Immature natural killer cell (primary cell): Measurements from ENCODE around the gene UBASH3B. TPM values are rescaled to one million over a fixed set of nuclear protein-coding genes. Genes with fewer than 3 reads are reported as not detected.
"Not testable (repeated sequence)": the region's sequence is repeated elsewhere in the genome, so short reads cannot be mapped to it uniquely, and the experiment has no call there.

Experiments used
- DNase-seq, 3 donors: peaks; one replicate each; pipeline ENCODE4 v3.0.0; 2022; ENCODE audit warnings: mixed read lengths in 1 of 3
- H3K27ac Mint-ChIP-seq, 6 donors: one replicate each; pipeline ENCODE4 v1.8.0; 2020; ENCODE audit warnings: mixed read lengths in 6 of 6, mild to moderate bottlenecking in 5 of 6, inconsistent platforms in 4 of 6, moderate library complexity in 3 of 6
- H3K27me3 Mint-ChIP-seq, 3 donors: one replicate each; pipeline ENCODE4 v1.8.0; 2020 to 2021; ENCODE audit warnings: low read depth in 3 of 3, mild to moderate bottlenecking in 3 of 3, mixed read lengths in 3 of 3, moderate library complexity in 3 of 3, inconsistent platforms in 1 of 3
- H3K36me3 Mint-ChIP-seq, 3 donors: one replicate each; pipeline ENCODE4 v1.8.0; 2020; ENCODE audit warnings: mixed read lengths in 3 of 3, inconsistent platforms in 2 of 3, mild to moderate bottlenecking in 2 of 3
- H3K4me1 Mint-ChIP-seq, 2 donors: one replicate each; pipeline ENCODE4 v1.8.0; 2020; ENCODE audit warnings: inconsistent platforms in 2 of 2, mild to moderate bottlenecking in 2 of 2, mixed read lengths in 2 of 2, moderate library complexity in 1 of 2
- H3K4me3 Mint-ChIP-seq, 5 donors: one replicate each; pipeline ENCODE4 v1.8.0; 2020; ENCODE audit warnings: mild to moderate bottlenecking in 5 of 5, mixed read lengths in 5 of 5, inconsistent platforms in 3 of 5, moderate library complexity in 3 of 5
- H3K9me3 Mint-ChIP-seq, 6 donors: one replicate each; pipeline ENCODE4 v1.8.0; 2020; ENCODE audit warnings: mild to moderate bottlenecking in 6 of 6, mixed read lengths in 6 of 6, inconsistent platforms in 4 of 6, moderate library complexity in 3 of 6
- polyA plus RNA-seq, 3 donors: library from polyadenylated mRNA; unstranded; fragments of 300-500 nt; fragmentation: Illumina TruSeq; gene quantifications; one replicate each; pipeline ENCODE4 v1.2.3, GENCODE V29; 2021

Gene UBASH3B
- polyA plus RNA-seq, 3 donors from 2014 or later = 7.5 to 17.5 (median 9.6) TPM

DNA sequence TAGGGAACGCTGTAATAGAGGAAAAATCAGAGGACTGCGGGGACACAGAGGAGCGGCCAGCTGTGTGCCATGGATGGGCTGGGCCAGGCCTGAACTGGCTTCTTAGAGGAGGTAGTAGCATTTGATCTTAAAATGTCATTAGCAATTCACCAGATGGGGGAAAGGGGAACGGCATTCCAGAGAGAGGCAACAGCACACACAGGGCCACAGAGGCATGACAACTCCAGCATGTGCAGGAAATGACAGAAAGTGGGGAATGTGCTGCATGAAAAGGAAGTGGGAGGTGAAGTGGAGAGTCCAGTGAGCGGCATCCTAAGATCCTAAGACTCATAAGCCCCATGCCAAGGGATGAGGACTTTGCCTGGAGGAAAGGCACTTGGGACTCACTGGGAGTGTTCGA, 69.0 kb downstream of the UBASH3B start:
- Mint-ChIP-seq H3K4me1 (peaks cover 68 to 84% of the 10 kb centered on the region in 2 donors), H3K36me3 (peaks cover 0 to 5% (median 0%) of the 10 kb centered on the region in 3 donors), H3K9me3 (no peaks in the 10 kb centered on the region), H3K27me3 (peaks cover 2 to 8% (median 3%) of the 10 kb centered on the region in 3 donors), H3K27ac (peak overlapping the region in 3 of 6 donors; percentile 13 to 41 (median 33)), H3K4me3 (peak overlapping the region in 3 of 5 donors; percentile 34 to 75 (median 35))
- DNase-seq = no peak

DNA sequence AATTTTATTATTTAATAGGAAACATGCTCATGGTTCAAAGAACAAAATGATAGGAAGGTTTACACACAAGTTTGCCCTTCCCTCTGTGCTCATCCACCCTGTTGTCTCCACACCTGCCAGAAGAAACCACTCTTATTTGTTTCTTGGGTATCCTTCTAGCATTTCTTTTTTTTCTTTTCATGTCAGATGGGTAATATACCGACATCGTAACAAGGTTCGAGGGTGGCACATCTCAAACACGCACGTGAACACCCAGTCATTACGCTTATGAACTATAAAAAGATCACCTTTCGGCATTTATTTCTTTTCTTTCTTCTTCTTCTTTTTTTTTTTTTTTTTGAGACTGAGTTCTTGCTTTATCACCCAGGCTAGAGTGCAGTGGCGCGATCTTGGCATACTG, 70.5 kb downstream of the UBASH3B start:
- Mint-ChIP-seq H3K4me3 (peak overlapping the region; percentile 81 to 90 (median 86)), H3K36me3 (peaks cover 0 to 4% (median 3%) of the 10 kb centered on the region in 3 donors), H3K9me3 (no peaks in the 10 kb centered on the region), H3K27me3 (peaks cover 0 to 5% (median 3%) of the 10 kb centered on the region in 3 donors), H3K4me1 (peaks cover 60 to 71% of the 10 kb centered on the region in 2 donors), H3K27ac (peak overlapping the region in 1 of 6 donors; percentile 73)
- DNase-seq = no peak

DNA sequence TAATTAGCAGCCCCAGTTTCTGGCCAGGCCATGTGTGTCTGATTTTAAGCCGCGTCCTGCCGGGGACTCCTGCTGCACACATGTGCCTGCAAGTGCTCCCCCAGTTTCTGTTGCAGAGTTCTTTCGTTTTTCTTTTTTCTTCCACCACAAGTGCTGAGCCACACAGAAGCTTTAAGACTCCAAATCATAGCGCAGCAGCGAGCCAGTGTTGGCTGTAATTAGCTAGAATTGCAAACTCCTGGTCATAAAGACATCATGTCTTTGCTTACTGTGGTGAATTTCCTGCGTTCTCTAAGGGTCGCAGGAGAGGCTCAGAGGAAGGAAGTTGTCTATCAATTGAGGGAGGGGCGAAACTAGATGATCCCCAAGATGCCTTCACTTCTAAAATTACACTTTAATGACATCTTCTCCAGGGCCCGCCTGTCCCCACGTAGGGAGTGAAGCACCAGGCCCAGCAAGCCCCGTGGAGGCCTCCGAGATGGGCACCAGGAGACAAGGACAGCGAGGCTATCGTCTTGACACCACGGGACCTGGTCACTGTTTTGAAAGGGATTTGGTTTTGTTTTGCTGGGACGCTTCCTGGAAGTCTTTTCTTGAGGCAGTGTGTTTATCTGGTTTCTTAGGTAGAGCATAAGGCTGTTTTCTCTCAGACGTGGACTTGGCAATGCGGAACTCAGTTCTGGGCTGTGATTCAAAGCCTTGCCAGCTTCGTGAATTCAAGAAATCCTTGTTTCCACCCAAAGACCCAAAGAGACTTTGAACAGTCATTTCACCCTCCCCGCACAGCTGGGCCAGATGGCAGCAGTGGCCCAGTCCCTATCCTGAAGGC, 71.8 kb downstream of the UBASH3B start:
- Mint-ChIP-seq H3K4me3 (peak overlapping the region; percentile 81 to 90 (median 86)), H3K4me1 (peaks cover 61 to 68% of the 10 kb centered on the region in 2 donors), H3K27me3 (peaks cover 0 to 5% (median 3%) of the 10 kb centered on the region in 3 donors), H3K9me3 (no peaks in the 10 kb centered on the region), H3K27ac (peak overlapping the region; percentile 26 to 87 (median 72)), H3K36me3 (peaks cover 0 to 6% (median 6%) of the 10 kb centered on the region in 3 donors)
- DNase-seq = peak; percentile 31 to 34 (median 32)

DNA sequence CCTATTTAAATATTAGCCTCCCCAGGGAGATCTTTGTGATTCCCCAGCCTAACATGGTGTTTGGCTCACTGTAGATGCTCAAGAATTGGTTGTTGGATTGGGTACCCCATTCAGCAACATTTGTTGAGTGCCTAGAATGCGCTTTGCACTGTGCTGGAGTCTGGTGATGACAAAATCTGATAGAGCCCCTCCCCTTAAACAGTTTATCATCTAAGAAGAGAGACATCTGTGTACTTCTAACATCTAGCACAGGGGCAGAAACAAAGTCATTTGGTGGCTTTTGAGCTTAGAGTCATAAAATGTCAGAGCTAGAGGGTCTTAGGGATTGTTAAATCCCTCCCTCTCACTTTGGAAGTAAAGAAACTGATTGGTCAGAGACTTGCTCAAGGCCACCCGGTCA, 73.0 kb downstream of the UBASH3B start:
- no peak overlapping the region for H3K27ac Mint-ChIP-seq

DNA sequence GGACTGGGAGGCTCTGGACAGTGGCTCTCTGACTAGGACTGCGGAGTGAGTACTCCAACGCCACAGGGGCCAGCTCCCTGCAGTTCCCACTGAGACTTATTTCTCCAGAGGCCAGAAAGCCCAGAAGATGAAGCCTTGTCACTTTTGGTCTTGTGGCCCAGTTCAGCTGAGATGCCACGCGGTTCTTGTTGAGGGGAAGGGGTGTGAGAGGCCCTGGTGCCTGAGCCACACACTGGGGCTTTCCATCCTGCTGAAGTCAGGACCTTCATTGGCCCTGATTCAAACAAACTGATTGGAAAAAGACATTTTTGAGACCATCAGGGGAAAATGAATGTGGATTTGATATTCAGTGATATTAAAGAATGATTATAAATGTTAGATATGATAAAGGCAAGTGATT, 73.6 kb downstream of the UBASH3B start:
- H3K4me3 Mint-ChIP-seq = peak overlapping the region in 2 of 5 donors; percentile 13 to 48
- peaks cover 46 to 69% of the 10 kb centered on the region in 2 donors for H3K4me1 Mint-ChIP-seq

More for the DNA sequence above, 73.0 kb downstream of the UBASH3B start:
- peaks cover 0 to 6% (median 6%) of the 10 kb centered on the region in 3 donors for H3K36me3 Mint-ChIP-seq
- no peak overlapping the region for H3K4me3 Mint-ChIP-seq
- H3K9me3 Mint-ChIP-seq = no peaks in the 10 kb centered on the region
- peaks cover 52 to 75% of the 10 kb centered on the region in 2 donors for H3K4me1 Mint-ChIP-seq
- DNase-seq = no peak
- H3K27me3 Mint-ChIP-seq = peaks cover 0 to 3% (median 2%) of the 10 kb centered on the region in 3 donors

DNA sequence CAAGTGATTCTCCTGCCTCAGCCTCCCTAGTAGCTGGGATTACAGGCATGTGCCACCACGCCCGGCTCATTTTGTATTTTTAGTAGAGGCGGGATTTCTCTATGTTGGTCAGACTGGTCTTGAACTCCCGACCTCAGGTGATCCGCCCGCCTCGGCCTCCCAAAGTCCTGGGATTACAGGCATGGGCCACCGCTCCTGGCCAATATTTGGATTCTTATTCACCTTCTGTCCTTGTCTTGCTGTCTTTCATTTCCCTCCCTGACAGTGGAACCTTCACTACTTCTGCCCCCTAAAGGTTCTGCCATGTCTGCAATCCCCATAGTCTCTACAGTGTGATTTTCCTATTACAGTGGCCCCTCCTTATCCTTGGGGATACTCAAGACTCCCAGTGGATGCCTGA, 75.2 kb downstream of the UBASH3B start:
- peak overlapping the region in 1 of 6 donors; percentile 12 for H3K27ac Mint-ChIP-seq
- not testable (repeated sequence) for H3K4me3 Mint-ChIP-seq, DNase-seq, H3K9me3 Mint-ChIP-seq, H3K27me3 Mint-ChIP-seq, H3K36me3 Mint-ChIP-seq
- peaks cover 39 to 64% of the 10 kb centered on the region in 2 donors for H3K4me1 Mint-ChIP-seq

More for the DNA sequence above, 73.6 kb downstream of the UBASH3B start:
- no peaks in the 10 kb centered on the region for H3K9me3 Mint-ChIP-seq
- peak overlapping the region in 2 of 6 donors; percentile 5 to 46 for H3K27ac Mint-ChIP-seq
- H3K27me3 Mint-ChIP-seq = peaks cover 0 to 3% (median 1%) of the 10 kb centered on the region in 3 donors
- DNase-seq = no peak
- H3K36me3 Mint-ChIP-seq = peaks cover 0 to 6% (median 6%) of the 10 kb centered on the region in 3 donors

DNA sequence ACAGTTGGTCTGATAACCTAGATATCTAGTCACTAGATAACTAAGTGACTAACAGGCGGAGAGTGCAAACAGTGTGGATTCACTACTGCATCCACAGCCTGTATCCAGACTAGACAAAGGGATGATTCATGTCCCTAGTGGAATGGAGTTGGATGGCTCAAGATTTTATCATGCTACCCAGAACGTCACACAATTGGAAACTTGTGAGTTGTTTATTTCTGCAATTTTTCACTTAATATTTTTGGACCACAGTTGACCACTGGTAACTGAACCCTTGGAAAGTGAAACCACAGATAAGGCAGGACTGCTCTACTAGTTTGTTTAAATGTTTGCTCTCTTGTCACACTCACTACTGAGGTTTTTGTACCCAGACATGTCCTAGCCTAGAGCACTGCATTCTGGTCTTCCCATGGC, 76.0 kb downstream of the UBASH3B start:
- H3K36me3 Mint-ChIP-seq = peaks cover 0 to 6% (median 6%) of the 10 kb centered on the region in 3 donors
- DNase-seq = no peak
- H3K9me3 Mint-ChIP-seq = no peaks in the 10 kb centered on the region
- peaks cover 31 to 55% of the 10 kb centered on the region in 2 donors for H3K4me1 Mint-ChIP-seq
- H3K27me3 Mint-ChIP-seq = peaks cover 0 to 3% (median 1%) of the 10 kb centered on the region in 3 donors
- H3K4me3 Mint-ChIP-seq = peak overlapping the region in 2 of 5 donors; percentile 33 to 48
- H3K27ac Mint-ChIP-seq = peak overlapping the region in 4 of 6 donors; percentile 35 to 63 (median 52)

DNA sequence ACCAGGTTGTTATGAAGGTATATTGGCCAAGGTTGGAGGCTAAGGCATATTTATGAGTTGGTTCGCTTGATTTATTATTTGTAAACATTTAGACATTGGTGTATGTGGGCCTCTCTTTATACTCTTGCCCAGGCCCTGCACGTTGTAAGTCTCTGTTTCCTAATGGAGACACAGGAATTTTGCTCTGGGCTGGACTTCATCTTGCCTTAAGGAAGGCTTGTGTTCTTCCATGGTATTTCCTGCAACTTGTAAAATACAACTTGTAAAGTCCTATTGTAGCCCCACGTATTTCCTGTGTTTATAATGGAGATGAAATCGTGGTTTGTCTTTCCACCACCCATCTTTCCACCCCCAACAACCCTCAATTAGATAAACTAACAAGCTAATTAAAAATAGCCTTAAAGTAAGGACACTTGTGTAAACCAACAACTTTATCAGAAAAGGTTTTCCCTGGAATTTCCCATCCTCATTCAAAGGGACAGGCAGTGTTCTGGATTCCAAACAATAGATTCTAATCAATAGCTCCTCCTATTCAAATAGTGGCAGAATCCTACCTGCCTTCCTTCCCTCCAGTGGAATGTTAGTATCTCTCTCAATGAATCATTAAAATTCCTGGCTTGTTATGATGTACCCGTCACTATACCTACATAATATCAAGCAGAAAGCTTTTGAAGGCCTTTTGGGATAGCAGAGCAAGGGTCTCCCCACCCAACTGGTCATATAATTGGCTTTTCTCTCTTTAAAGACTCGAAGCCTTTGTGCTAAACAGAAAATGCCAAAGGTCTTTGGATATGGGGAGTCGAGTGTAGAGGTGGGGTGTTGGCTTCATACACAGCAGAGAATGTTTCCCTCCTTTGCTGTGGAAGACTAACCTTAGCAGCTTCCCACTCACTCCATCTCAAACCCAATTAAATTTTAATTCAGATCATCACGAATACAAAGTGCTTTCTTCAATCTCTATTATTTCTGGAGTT, 77.1 kb downstream of the UBASH3B start:
- Mint-ChIP-seq H3K36me3 (peaks cover 0 to 6% (median 6%) of the 10 kb centered on the region in 3 donors), H3K4me3 (peak overlapping the region in 1 of 5 donors; percentile 30), H3K27ac (peak overlapping the region in 2 of 6 donors; percentile 13 to 28), H3K9me3 (no peaks in the 10 kb centered on the region), H3K4me1 (peaks cover 20 to 44% of the 10 kb centered on the region in 2 donors), H3K27me3 (no peaks in the 10 kb centered on the region)
- no peak for DNase-seq

DNA sequence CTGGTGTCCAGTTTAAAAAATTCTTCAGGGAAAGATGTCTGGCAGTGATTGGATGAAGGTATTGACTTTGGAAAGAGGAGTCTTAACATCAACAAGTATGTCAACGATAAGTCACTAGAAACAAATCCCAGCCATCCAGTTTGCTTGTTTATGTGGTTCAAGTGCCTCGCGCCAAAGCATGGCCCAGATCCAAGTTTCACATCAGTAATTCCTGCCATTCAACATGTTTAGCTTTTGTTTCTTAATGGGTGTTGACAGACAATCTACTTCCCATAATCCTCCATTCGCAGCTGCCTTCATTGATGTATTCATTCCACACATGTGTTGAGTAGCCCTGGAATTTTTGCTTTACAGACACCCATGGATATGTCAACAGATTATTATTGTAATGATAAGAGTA, 77.8 kb downstream of the UBASH3B start:
- H3K9me3 Mint-ChIP-seq = no peaks in the 10 kb centered on the region
- peak overlapping the region in 1 of 5 donors; percentile 77 for H3K4me3 Mint-ChIP-seq
- DNase-seq = no peak
- H3K27ac Mint-ChIP-seq = peak overlapping the region in 1 of 6 donors; percentile 28
- H3K4me1 Mint-ChIP-seq = peaks cover 13 to 38% of the 10 kb centered on the region in 2 donors
- no peaks in the 10 kb centered on the region for H3K27me3 Mint-ChIP-seq
- peaks cover 0 to 6% (median 6%) of the 10 kb centered on the region in 3 donors for H3K36me3 Mint-ChIP-seq

DNA sequence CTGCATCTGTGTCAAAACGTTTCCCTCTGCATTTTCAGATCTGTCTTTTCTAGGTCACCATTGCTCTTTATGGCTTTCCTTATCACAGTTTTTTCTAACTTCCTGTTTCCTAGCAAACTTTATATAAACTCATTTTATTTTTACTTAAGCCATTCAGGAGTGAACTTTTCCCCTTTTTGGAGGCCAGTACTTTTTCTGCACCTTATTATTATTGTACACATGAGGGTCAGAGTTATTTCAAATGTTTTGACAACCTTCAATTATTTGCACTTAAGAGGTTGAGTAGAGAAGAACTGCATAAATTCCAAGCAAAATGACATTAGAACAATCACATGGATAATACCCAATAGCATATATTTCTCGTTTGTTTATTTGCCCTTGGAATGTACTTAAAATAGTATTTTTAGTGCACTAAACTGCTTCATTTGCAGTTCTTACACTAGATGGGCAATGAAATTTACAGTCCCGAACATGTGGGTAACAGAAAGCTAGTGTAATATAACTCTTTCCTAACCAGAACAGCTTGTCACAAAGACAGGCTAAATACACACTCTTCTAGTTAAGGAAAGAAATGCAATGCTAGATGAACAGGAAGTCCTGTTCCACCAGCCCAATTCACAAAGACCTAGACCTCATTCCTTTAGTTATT, 79.5 kb downstream of the UBASH3B start:
- H3K27ac Mint-ChIP-seq = peak overlapping the region in 5 of 6 donors; percentile 0 to 66 (median 32)
- peak overlapping the region in 4 of 5 donors; percentile 62 to 79 (median 73) for H3K4me3 Mint-ChIP-seq
- no peaks in the 10 kb centered on the region for H3K9me3 Mint-ChIP-seq
- H3K4me1 Mint-ChIP-seq = peaks cover 0 to 32% of the 10 kb centered on the region in 2 donors
- H3K36me3 Mint-ChIP-seq = peaks cover 0 to 6% (median 6%) of the 10 kb centered on the region in 3 donors
- H3K27me3 Mint-ChIP-seq = no peaks in the 10 kb centered on the region
- no peak for DNase-seq

DNA sequence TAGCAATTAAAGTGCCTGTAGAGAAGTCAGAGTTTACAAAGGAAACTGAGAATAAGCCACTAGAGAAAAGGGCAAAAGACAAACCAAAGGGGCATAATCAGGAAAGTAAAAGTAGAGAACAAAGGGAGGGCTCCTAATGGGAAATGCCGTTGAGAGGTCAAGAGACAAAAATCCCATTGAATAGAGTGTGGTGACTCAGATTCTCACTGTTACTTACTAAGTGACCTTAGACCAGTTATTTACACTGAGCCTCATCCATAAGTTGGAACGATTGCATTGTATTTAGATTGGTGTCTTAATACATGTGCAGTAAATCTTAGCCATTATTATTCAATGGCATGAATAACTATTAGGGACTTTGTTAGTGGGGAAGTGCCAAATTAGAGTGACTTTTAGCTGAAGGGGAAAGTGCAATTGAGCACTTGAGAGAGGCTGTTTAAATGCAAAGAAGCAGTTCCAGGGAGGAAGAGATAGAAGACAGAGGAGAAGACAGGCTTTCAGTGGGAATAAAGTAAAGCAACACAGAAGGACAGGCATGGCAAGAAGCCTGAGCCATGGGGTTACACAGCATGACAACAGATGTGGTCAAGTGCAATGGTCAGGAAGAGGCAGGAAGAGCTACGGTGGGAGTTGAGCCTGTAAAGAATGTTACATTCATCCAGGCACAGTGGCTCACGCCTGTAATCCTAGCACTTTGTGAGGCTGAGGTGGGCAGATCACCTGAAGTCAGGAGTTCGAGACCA, 82.6 kb downstream of the UBASH3B start:
- Mint-ChIP-seq H3K4me1 (peaks cover 0 to 15% of the 10 kb centered on the region in 2 donors), H3K9me3 (no peaks in the 10 kb centered on the region), H3K27me3 (no peaks in the 10 kb centered on the region), H3K27ac (no peak overlapping the region), H3K36me3 (no peaks in the 10 kb centered on the region), H3K4me3 (no peak overlapping the region)
- DNase-seq = no peak

DNA sequence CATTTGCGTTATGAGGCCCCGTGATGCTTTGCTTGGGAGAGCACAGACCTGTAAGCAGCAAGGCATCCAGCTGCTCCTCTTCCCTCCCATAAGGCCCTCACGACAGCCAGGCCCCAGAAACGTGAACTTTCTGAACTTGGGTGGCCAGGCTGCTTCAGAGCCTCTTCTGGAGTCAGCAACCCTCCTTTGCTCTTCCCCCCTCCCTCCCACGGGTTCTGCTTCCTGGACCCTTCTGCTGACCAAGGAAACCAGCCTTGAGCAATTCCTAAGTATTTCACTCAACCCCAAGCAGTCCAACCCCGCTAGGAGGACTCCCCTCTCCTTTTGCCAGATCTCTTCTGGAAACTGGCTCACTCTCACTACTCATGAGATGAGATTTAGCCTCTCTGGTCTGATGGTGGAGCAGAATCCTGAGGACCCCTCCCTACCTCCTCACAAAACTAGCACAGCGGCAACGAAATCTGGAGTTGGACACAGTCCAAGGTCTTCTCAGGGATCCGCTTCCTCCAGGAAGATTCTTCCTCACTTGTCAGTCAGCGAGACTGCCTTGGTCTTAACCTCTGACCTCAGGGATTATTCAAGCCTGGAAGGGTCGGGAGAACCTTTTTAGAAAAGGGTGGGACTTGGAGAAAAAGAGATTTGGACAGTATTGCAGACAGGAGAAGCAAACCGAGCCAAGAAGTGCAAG, 86.2 kb downstream of the UBASH3B start:
- peak overlapping the region in 3 of 6 donors; percentile 13 to 64 (median 19) for H3K27ac Mint-ChIP-seq
- peaks cover 0 to 12% of the 10 kb centered on the region in 2 donors for H3K4me1 Mint-ChIP-seq
- no peaks in the 10 kb centered on the region for H3K36me3 Mint-ChIP-seq
- peaks cover 0 to 3% (median 0%) of the 10 kb centered on the region in 3 donors for H3K27me3 Mint-ChIP-seq
- peak overlapping the region in 2 of 5 donors; percentile 27 to 43 for H3K4me3 Mint-ChIP-seq
- H3K9me3 Mint-ChIP-seq = no peaks in the 10 kb centered on the region
- DNase-seq = no peak
